GM19452 (cell line): ENCODE measurements around the gene GDPD3.

Experiments used
- ATAC-seq: cut with Tn5 transposase; IDR thresholded peaks from one replicate; pipeline ENCODE4 v1.9.1; 2021; ENCODE audit not compliant: unreplicated experiment

Gene GDPD3, protein sequence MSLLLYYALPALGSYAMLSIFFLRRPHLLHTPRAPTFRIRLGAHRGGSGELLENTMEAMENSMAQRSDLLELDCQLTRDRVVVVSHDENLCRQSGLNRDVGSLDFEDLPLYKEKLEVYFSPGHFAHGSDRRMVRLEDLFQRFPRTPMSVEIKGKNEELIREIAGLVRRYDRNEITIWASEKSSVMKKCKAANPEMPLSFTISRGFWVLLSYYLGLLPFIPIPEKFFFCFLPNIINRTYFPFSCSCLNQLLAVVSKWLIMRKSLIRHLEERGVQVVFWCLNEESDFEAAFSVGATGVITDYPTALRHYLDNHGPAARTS

DNA sequence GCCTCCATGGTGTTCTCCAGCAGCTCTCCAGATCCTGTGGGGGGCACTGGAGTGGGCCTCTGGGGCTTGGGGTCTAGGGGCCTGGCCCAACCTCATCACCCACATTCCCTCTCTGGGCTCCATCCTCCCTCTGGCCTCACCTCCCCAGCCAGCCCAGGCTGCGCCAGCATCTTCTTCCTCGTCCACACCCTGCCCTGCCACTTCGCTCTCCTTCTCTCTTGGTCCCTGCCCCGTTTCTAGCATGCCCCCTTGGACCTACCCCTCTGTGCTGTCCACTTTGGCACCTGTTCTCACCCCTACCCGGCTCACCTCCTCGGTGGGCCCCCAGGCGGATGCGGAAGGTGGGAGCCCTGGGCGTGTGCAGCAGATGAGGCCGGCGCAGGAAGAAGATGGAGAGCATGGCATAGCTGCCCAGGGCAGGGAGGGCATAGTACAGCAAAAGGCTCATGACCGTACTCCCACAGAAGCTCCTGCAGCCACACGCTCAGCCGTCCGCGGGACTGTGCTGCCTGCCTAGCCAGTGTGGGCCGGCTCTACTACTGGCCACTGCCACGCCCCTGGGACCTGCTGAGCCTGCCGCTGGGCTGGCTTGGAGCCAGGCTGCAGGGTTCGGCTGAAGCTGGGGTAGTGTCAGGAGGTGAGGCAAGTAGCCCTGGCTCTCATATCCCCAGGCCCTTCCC, at the start of gene GDPD3:
TSS of gene GDPD3 (minus strand) at position 507 of the 680 bp plus-strand sequence. CDS start at position 448, 59 bp downstream.
- no peak for ATAC-seq

DNA sequence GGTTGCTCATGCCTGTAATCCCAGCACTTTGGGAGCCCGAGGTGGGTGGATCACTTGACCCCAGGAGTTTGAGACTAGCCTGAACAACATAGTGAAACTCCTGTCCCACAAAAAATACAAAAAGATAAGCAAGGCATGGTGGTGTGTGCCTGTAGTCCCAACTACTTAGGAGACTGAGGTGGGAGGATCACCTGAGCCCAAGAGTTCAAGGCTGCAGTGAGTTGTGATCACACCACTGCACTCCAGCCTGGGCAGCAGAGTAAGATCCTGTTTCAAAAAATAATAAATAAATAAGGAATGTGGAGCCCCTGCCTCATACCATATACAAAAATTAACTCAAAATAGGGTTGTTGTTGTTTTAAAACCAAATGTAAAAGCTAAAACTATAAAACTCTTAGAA, 43.9 kb upstream of the GDPD3 start:
- ATAC-seq, result no peak

DNA sequence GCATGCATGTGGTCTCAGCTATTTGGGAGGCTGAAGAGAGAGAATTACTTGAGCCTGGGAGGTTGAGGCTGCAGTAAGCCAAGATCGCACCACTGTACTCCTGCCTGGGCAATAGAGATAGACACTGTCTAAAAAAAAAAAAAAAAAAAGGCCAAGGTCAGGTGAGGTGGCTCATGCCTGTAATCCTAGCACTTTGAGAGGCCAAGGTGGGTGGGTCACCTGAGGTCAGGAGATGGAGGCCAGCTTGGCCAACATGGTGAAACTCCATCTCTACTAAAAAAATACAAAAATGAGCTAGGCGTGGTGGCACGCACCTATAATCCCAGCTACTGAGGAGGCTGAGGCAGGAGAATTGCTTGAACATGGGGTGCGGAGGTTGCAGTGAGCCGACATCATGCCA, 41.9 kb upstream of the GDPD3 start:
- no peak for ATAC-seq

DNA sequence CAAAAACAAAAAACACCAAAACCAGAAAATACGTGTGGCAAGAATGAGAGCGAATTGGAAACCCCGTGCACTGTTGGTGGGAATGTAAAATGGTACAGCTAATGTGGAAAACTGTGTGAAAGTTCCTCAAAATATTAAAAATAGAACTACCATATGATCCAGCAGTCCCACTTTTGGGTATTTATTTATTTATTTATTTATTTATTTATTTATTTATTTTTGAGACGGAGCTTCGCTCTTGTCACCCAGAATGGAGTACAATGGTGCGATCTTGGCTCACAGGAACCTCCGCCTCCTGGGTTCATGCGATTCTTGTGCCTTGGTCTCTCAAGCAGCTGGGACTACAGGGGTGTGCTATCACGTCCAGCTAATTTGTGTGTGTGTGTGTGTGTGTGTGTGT, 39.2 kb upstream of the GDPD3 start:
- ATAC-seq, result no peak

DNA sequence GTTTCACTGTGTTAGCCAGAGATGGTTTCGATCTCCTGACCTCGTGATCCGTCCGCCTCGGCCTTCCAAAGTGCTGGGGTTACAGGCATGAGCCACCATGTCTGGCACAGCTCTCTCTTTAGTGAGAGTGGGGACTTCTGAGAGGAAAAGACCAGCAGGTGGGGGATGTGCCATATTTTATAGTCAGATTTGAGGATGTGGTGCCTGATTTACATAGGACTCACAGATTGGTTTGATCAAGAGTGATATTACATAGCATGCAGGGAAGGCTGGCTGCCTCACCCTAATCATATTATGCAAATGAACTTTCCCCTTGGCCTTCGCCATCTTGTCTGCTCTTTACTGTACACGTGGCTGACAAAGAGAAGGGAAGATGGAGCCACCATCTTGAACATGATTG, 37.8 kb upstream of the GDPD3 start:
- ATAC-seq, result no peak

DNA sequence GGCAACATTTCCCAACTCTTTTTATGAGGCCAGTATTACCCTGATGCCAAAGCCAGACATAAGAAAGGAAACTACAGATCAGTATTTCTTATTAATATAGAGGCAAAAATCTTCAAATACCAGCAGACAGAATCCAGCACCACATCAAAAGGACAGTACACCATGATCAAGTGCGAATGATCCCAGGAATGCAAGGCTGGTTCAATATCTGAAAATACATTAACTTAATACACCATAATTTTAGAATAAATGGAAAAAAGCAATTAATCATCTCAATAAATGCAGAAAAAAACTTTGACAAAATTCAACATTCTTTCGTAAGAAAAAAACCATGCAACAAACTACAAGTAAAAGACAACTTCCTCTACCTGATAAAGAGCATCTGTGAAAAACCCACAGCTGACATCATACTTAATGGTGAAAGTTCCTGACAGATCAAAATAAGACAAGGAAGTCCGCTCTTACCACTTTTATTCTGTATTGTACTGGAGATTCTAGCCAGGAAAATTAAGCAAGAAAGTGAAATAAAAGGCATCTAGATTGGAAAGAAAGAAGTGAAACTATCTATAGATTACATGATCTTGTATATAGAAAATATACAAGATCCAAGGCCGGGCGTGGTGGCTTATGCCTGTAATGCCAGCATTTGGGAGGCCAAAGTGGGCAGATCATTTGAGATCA, 36.1 kb upstream of the GDPD3 start:
- ATAC-seq, result no peak

DNA sequence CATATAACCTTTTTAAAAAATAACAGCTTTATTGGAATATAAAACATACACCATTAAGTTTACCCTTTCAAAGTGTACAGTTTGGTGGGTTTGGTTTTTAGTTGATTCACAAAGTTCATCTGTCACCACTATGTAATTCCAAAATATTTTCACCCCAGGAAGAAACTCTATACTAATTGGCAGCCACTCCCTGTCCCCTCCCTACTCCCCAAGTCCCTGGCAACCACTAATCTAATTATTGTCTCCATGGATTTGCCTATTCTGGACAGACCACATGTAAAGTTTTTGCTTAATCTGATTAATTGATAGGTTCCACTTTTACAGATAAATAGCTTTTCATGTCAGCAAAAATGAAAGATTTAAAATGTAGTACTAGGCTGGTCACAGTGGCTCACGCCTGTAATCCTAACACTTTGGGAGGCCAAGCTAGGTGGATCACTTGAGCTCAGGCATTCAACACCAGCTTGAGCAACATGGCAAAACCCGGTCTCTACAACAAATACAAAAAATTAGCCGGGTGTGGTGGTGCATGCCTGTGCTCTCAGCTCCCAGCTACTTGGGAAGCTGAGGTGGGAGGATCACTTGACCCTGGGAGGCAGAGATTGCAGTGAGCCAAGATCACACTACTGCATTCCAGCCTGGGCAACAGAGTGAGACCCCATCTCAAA, 34.6 kb upstream of the GDPD3 start:
- ATAC-seq, result no peak

DNA sequence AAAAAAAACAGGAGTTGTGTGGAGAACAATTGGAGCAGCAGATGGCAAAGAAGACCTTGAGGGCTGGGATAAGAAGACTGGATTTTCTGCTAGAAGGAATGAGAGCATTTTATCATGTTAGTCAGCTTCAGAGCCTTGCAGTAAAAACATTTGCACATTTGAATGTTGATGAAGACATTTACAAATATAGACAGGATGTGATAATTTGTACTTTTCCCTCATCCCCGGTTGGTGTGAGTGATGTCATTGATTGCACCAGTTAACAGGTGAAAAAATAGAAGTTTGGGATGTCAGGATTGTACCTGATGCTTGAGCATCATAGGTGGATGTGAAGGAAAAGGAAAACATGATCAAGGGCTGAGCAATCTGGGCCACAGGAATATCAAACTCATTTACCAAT, 32.3 kb upstream of the GDPD3 start:
- no peak for ATAC-seq

DNA sequence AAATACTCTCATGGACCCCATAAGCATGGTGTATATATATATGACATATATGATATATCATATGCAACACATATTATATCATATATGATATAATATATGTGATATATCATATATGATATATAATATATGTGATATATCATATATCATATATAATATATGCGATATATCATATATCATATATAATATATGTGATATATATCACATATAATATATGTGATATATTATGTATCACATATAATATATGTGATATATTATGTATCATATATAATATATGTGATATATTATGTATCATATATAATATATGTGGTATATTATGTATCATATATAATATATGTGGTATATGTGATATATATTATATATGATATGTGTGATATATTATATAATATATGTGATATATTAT, 31.6 kb upstream of the GDPD3 start:
- no peak for ATAC-seq

DNA sequence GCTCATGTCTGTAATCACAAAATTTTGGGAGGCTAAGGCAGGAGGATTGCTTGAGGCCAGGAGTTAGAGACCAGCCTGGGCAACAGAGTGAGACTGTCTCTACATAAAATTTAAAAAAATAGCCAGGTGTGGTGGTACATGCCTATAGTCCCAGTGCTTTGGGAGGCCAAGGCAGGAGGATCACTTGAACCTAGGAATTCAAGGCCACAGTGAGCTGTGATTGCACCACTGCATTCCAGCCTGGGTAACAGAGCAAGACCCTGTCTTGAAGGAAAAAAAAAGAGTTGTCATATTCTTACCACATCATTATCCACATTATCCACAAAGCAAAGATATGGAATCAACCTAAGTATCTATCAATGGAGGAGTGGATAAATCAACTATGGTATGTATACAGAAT, 30.7 kb upstream of the GDPD3 start:
- no peak for ATAC-seq

DNA sequence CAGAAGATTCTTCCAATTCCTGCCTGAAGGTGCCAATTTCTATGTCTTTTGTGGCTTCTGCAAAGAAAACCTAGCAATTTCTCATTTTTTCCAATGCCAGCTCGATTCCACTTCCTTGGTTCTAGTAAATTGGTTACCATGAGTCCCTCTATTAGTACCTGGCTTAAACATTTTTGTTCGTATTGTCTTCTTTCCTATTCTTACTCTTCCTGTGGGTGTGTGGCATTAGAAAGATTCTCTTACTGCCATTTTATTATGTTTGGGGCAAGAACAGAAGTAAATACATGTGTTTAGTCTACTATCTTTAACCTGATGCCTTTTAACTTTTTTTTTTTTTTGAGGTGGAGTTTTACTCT, 30.0 kb upstream of the GDPD3 start:
- ATAC-seq, result no peak

DNA sequence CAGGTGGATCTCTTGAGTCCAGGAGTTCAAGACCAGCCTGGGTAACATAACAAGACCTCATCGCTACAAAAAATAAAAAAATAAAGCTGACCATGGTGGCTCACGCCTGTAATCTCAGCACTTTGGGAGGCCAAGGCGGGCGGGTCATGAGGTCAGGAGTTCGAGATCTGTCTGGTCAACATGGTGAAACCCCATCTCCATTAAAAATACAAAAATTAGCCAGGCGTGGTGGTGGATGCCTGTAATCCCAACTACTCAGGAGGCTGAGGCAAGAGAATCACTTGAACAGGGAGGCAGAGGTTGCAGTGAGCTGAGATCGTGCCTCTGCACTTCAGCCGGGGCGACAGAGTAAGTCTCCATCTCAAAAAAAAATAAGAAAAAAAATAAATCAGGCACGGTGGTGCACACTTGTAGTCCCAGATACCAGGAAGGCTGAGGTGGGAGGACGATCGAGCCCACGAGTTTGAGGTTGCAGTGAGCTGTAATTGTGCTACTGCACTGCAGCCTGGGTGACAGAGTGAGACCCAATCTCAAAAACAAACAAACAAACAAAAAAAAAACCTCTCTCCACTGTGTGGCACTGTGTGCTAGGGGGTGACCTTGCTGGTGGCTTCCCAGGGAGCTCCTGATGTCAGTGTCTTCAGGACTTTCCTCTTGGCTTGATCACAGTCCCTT, 29.5 kb upstream of the GDPD3 start:
- no peak for ATAC-seq

DNA sequence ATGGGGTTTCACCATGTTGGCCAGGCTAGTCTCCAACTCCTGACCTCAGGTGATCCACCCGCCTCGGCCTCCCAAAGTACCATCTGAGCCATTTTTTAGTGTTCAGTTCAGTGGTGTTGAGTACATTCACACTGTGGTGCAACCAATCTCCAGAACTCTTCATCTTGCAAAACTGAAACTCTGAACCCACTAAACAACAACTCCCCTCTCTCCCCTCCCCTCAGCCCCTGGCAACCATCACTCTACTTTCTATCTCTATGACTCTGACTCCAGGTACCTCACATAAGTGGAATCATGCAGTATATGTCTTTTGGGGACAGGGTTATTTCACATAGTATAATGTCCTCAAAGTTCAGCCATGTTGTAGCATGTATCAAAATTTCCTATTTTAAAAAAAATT, 28.4 kb upstream of the GDPD3 start:
- ATAC-seq, result no peak

DNA sequence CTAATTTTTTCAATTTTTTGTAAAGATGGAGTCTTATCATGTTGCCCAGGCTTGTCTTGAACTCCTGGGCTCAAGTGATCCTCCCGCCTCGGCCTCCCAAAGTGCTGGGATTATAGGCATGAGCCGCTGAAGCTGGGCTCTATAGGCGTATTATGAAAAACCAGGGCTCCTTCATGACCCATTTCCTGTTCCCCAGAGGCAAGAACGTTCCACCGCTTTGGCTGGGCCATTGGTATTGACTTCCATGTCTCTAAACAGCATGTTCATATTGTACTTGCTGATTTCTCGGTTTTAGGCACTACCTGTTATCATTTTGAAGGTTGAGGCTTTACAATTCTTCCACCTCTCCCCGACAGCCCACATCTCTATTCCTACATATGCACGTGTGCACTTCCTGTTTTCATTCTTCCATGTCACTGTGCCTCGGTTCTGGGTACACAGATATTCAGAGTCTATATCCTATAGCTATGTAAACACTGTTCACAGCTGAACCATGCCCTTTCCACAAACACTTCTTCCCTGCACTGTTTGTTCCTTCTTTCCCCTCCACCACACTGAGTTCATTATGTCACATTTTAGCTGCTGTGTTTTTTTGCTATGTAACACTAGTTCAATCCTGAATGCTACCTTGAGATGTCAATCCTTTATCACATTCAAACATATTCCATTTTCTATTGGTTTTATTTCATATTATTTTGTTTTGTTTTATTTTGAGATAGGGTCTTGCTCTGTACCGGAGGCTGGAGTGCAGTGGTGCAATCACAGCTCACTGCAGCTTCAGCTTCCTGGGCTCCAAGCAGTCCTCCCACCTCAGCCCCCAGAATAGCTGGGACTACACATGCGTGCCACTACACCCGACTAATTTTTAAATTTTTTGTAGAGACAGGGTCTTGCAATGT, 26.5 kb upstream of the GDPD3 start:
- no peak for ATAC-seq

DNA sequence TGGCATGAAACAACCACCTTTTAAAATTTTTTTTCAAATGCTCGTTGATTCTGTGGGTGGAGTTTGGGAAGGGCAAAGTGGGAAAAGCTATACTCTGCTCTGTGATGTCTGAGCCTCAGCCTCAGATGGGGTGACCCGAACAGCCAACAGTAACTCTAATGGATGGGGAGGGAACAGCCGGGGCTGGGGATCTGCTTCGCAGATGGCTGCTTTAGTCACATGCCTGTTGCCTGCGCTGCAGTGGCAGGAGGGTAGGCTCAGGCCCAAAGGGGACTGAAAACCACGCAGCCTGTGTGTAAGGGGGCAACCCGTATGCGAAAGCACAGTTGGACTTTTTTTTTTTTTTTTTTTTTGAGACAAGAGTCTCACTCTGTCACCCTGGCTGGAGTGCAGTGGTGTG, 24.6 kb upstream of the GDPD3 start:
- no peak for ATAC-seq

DNA sequence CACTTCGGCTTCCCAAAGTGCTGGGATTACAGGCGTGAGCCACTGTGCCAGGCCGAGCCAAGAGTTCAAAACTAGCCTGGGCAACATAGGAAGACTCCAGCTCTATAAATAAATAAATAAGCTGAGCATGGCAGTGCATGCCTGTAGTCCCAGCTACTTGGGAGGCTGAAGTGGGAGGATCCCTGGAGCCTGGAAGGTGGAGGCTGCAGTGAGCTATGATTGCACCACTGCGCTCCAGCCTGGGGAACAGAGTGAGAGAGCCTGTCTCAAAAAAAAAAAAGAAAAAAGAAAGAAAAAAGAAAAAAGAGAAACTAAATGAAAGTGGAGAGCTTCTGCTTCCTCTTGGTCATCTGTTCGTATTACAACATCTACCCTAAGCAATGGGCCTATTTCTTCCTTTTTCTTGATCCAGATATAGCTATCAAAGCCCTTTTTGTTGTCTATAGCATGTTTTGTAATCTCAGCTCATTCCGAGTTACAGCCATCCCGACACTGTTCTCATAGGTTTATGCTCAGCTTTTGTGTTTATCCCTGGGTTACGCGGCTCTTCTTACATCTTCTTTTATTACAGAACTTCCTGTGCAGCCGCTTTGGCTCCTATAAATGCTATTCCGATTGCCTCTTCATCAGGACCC, 23.8 kb upstream of the GDPD3 start:
- ATAC-seq, result no peak

DNA sequence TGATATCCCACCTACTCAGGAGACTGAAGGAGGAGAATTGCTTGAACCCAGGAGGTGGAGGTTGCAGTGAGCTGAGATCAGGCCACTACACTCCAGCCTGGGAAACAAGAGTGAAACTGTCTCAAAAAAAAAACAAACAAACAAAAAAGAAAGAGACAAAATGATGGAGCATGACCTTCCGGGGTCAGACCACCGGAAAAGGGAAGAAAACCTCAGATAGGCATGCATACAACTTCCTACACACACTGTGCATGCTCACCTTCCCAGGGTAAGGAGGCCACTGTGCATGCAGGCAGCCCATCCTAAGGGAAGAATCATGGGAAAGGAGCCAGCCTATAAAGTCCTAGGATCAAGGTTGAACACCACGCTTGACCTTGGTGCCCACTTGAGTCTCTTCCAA, 19.3 kb upstream of the GDPD3 start:
- ATAC-seq, result no peak

DNA sequence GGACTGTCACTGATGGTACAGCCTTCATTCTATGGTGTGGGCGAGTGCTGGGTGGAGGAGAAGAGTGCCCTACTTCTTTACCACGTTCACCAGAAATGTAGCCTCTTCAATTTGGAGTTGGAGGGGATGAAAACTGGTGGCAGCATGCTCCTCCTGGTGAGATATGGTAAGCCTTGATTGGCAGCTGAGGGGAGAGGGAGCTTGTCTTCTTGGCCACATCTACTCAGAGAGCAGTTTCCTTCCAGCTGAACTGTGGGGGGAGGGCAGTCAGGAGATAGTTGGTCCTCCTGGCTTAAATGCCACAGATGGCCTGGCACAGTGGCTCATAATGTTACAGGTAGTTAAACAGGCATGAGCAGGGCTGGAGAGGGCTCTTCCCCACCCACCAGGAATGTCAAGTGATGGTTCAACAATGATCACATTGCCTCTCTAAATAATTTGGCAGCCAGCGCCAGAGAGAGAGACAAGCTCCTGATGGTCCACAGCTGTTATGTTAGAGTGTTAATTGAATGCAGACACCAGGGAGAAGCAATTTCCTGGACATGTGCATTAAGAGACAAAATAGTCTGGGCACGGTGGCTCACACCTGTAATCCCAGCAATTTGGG, 18.6 kb upstream of the GDPD3 start:
- no peak for ATAC-seq

DNA sequence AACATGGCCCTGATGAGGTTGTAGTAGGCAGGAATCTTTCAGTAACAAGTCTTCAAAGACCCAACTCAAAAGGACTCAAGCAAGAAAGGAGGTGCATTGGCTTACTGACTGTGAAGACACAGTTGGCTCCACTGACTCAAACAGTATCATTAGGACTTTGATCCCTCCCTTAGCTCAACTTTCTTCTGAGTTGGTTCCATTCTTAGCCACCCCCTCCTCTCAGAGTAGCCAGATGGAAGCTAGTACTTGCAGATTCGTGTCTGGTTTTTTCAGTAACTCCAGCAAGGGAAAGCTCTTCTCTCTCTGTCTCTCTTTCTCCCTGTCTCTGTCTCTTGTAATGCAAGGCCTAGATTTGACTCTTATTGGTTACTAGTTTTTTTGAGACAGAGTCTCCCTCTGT, 14.7 kb upstream of the GDPD3 start:
- no peak for ATAC-seq
